ENCODE measurements around the gene IL20RA. TPM values are rescaled to one million over a fixed set of nuclear protein-coding genes. Genes with fewer than 3 reads are reported as not detected.
A peak's percentile ranks its signal among the peaks of the same experiment; 100 is the strongest.
"Not testable (repeated sequence)": the region's sequence is repeated elsewhere in the genome, so short reads cannot be mapped to it uniquely, and the experiment has no call there.

The IL20RA gene
- total RNA-seq, 1 donor from 2014 or later, result 6.4 TPM

GRCh38 chr6:136977075-136977474 lies 67.7 kb downstream of the IL20RA start:
- no peak for DNase-seq (ENCODE audit: low read depth)

DNA sequence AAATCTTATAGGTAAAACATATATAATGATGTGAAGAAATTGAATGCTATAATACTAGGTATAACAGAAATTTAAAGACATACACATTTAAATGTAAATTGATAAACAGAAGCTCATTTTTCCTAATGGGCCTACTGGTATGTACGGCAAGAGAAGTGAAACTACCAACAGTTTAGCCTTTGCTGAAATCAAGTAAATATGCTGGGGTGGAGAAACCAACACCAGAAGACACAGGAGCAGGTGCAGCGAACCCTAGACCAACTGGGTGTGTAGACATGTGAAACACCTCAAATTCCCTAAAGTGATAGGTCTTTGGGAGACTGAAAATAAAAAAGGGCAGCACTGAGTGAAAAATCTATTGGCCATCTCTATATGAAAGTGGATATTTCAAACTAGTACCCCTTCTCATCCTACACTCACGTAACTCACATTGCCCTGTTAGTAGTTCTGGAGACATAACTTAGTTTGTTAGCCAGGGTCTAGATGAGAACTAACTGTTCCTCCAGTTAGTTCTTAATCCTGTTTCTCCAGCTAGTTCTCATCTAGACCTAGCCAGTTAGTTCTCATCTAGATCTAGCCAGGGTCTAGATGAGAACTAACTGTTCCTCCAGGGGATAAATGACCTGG lies 69.6 kb downstream of the IL20RA start:
- DNase-seq (ENCODE audit: low read depth), result no peak

GRCh38 chr6:136973781-136974180 lies 71.0 kb downstream of the IL20RA start:
- not testable (repeated sequence) for DNase-seq (ENCODE audit: low read depth)

DNA sequence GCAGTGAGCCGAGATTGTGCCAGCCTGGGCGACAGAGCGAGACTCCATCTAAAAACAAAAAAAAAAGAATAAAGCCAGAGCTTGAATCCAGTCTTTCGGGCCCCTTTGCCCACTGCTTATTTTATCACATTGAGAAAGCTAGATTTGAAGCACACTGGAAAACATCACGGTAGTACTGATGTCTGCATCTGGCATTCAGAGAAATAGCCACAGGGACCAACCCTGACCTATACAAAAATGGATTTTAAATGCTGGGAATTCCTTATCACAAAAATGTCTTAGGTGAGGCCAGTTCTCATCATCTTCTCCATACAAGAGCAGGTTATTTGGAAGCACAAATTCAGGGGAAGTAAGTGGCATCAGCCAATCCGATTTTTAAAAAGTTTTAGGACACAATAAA lies 73.2 kb downstream of the IL20RA start:
- DNase-seq (ENCODE audit: low read depth), result no peak

GRCh38 chr6:136969930-136970329 lies 74.8 kb downstream of the IL20RA start:
- no peak for DNase-seq (ENCODE audit: low read depth)

GRCh38 chr6:136969433-136969832 lies 75.3 kb downstream of the IL20RA start:
- no peak for DNase-seq (ENCODE audit: low read depth)

GRCh38 chr6:136968837-136969236 lies 75.9 kb downstream of the IL20RA start:
- DNase-seq (ENCODE audit: low read depth), result no peak

- peak; percentile 75 for DNase-seq (ENCODE audit: low read depth)
Measured at GRCh38 chr6:136967876-136968752, 76.7 kb downstream of the IL20RA start.

DNA sequence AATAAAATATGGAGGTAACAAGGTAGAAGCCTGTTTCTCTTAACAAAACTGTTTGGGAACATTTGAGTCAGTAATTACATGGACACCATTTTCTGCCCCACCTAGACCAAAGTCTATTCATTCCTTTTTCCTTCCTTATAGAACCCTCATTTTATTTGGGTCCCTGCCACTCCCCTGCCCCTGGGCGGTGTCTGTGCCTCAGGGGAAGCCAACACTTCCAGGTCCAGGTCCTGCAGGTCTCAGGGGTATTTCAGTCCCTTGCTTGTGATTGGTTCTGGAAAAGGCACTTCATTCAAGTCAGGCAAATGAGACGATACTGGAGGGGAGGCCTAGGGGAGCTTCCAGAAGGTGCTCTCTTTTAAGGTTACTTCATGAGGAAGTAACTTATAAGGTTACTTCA lies 80.4 kb downstream of the IL20RA start:
- DNase-seq (ENCODE audit: low read depth), result no peak

GRCh38 chr6:136963259-136963658 lies 81.5 kb downstream of the IL20RA start:
- DNase-seq (ENCODE audit: low read depth), result peak; percentile 9

DNA sequence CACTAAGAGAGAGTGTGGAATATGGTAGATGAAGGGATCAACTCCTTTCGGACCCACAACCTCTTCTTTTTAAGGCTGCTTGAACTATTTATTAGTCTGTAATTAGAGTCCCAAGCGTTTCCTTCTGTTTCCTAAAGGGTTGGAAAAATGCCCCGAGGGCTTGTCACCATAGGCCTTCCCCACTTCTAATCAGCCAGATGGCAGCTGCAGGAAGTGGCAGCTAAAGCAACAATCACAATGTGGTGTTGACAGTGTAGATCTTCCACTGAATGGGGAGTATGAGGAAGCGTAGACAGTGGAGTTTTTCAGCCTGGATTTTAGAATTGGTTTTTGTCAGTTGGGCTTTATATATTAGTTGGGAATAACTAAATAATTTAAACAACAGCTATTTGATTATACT lies 82.1 kb downstream of the IL20RA start:
- peak; percentile 82 for DNase-seq (ENCODE audit: low read depth)

GRCh38 chr6:136961848-136962247 lies 82.9 kb downstream of the IL20RA start:
- DNase-seq (ENCODE audit: low read depth), result no peak

DNA sequence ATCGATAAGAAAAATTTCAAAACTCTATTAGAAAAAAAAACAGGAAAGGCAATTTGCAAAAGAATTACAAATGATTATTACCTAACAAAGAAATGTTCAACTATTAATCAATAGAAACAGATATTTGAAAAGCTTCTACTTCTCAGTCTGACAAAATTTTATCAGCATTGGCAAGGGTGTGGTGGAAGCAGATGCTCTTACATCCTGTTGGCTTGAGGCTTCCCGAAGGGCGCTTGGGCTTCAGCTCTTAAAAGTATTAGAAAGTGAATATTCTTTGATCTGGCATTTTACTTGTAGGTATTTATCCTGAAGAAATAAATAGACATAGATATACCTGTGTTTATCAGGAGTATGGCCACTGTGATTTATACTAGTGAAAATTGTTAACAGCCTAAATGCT lies 84.0 kb downstream of the IL20RA start:
- no peak for DNase-seq (ENCODE audit: low read depth)

- DNase-seq (ENCODE audit: low read depth), result not testable (repeated sequence)
Measured at GRCh38 chr6:136959935-136960334, 84.8 kb downstream of the IL20RA start.

DNA sequence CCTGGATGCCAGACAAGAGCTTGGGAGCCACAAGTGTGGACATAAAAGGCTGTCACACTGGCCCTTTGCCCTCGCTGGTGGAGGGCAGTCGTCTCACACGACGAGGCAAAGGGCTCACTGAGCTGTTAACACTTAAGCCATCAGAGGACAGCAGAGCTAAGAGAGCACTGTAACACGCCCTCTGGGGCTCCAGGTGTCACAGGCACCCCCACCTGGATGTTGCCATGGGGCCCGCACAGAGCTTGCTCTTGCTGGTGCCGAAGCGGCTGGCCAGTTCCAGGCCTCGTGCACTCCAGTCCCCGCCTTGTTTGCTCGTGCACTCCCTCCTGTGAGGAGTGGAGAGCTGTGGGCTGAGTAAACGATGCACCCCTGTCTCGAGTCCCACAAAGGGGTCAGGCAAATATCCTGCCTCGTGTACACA lies 85.3 kb downstream of the IL20RA start:
- peak; percentile 25 for DNase-seq (ENCODE audit: low read depth)

GRCh38 chr6:136958168-136958567 lies 86.6 kb downstream of the IL20RA start:
- no peak for DNase-seq (ENCODE audit: low read depth)

- DNase-seq (ENCODE audit: low read depth), result peak; percentile 83
Measured at GRCh38 chr6:136956590-136957544, 87.9 kb downstream of the IL20RA start.

DNA sequence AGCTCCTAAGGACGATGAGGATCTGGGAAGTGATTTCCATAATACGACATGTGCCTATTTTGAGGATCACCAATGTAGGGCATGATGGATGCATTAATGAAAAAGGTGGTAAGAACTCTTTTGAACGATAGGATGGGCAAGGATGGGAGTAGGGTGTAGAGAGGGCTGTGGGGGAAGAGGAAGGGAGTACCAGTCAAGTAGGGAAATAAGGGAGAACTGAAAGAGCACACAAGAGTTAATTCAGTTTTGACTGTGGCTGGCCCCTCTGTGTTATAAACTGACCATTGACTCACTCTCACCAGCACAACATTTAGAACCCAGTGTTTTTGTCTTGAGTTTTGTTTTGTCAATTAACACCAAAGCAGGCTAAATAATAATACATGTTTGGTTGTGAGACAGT lies 89.6 kb downstream of the IL20RA start:
- DNase-seq (ENCODE audit: low read depth), result no peak

- DNase-seq (ENCODE audit: low read depth), result peak; percentile 8
Measured at GRCh38 chr6:136952714-136953260, 92.0 kb downstream of the IL20RA start.

- peak; percentile 8 for DNase-seq (ENCODE audit: low read depth)
Measured at GRCh38 chr6:136950436-136951126, 94.2 kb downstream of the IL20RA start.

All from myocyte (in vitro differentiated cells).